RKO (cell line): ENCODE results near the gene TAF9B.
"Not testable (repeated sequence)": the region's sequence is repeated elsewhere in the genome, so short reads cannot be mapped to it uniquely, and the experiment has no call there.

Source experiments
- DNase-seq: peaks from one replicate; pipeline ENCODE4 v3.0.0-alpha.2; 2016; ENCODE audit warnings: low spot score

The TAF9B gene

DNA sequence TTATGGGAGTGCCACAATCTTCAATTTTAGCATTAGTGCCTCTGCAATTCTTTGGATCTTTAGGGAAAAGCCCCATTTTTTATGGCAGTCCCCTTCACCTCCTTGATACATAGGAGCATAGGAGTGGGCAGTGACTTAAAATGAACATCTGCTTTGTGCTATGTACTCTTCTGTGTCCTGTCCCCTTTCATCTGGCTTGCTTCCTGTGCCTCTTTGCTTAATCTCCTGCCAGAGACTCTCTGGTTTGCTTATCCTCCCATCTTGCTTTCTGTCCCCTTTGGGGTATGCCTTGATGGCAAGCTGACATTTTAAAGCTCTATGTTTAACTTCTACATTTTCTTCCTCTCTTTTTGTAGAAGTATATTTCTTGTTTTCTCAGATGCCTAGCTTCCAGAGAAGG is 23.1 kb downstream of the TAF9B start:
- no peak for DNase-seq

DNA sequence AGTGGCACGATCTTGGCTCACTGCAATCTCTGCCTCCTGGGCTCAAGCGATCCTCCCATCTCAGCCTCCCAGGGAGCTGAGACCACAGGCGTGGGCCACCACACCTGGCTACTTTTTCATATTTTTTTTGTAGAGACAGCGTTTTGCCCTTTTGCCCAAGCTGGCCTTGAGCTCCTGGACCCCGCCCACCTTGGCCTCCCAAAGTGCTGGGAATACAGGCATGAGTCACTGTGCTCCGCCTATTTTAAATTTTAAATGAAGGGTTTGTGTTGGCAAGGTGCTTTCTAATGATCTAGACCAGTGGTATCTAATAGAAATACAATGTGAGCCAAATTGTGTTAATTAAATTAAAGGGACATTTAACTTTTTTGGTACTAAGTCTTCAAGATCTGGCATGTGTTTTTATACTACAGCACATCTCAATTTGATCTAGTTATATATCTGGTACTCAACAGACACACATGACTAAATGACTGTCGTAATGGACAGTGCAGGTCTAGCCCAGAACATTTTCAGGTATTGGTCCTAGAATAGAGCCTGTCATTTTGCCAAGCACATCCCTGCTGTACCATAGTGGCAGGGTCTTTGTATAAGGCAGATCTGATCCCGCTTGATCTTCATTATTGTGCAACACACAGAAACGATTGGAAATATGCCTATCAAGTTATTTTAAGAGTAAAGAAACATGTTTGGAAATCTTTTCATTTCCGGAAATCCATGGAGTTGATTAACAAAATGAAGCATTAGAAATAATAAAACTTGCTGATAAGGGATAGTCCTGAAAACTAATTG is 28.1 kb downstream of the TAF9B start:
- no peak for DNase-seq

DNA sequence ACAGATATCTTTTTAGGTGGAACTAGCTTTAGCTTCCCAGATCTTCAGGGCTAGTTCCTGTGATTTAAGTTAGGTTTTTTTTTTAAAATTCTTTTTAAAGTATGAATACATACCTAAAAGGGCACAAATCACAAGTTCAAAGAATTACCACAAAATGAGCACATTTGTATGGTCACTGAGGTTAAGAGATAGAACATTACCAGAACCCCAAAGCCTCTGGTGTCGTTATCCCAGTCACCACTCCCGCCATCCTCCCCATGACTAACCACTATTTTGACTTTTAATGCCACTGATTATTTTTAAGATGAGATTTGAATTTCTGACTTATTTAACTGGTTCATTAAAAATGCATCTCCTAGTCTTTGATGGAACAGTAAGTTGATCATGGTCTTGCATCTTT is 30.0 kb downstream of the TAF9B start:
- DNase-seq, result no peak

DNA sequence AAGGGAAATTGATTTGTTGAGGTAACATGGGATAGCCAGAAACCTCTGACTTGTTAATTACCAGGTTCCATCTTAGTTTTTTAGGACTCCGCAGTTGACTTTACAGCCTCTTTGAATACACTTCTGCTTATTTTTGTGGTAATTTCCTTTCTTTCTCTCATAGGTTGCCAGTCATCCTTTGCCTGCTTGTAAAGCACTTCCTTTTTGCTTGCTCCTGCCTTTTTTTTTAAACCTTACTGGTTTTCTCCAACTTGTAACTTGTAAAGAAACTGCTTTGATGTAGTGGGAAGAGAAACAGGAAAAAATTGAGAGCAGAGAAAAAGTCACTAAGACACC is 32.8 kb downstream of the TAF9B start:
- no peak for DNase-seq

DNA sequence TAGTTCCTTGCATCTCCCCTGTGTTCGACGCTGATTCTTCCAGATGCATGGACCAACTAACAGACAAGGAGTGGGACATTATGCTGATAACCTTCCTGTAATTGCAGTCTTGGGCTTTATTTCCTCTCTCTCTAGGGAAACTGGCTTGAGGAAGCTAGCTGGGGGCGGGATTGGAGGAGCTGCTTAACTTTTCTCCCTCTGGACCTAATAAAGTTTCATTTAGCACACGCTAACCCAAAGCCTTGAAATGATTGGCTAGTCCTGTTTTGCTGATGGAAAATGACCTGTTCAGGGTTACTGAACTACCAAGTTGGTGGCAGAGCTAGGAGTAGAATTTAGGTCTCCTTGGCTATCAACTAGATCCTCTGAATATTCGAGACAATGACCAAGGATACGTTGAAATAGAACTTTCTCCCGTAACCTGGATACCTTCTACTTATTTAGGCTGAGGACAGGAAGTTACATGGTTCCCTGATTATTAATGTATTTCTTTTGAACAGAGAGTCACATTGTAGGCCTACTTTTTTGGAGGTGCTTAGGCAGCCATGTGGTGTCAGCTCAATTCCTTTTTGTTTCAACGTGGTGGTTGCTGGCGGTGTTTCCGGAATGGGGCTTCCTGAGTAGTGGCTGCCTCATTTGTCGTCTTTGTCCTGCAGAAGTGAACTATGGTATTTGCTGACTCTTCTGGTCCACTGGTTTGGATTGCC is 33.4 kb downstream of the TAF9B start:
- peak; percentile 25 for DNase-seq

DNA sequence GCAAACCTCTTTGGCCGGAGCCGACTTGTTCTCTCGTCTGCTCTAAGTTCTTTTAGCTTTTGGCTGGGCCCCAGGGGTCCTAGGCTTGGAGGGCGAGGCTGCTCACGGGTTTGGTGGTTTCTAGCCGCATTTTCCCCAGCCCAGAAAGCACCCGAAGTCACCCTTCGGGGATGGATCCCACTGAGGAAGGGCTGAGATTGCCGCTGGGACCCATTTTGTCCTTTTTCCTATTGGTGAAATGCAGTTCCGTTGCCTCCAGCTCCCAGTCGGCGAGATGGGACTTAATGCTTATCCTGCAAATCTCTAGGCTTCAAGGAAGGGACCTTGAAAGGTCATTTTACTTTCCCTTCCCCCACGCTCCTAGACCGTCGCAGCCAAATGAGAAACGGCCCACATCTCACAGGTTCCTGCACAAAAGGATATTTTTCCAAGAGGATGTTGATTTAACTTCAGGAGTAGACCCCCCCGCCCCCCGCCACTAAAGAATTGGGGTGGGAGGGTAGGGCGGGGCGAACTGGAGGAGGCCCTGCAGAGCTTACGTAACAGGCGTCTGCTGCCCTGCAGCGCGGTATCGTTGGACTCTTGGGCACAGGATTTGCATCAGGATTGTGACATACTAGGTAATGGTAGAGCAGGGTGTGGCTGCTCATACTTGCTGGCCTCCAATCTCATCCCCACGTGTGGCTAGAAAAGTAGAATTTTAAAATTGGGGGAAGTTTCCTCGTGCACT is 34.8 kb downstream of the TAF9B start:
- peak; percentile 71 for DNase-seq

DNA sequence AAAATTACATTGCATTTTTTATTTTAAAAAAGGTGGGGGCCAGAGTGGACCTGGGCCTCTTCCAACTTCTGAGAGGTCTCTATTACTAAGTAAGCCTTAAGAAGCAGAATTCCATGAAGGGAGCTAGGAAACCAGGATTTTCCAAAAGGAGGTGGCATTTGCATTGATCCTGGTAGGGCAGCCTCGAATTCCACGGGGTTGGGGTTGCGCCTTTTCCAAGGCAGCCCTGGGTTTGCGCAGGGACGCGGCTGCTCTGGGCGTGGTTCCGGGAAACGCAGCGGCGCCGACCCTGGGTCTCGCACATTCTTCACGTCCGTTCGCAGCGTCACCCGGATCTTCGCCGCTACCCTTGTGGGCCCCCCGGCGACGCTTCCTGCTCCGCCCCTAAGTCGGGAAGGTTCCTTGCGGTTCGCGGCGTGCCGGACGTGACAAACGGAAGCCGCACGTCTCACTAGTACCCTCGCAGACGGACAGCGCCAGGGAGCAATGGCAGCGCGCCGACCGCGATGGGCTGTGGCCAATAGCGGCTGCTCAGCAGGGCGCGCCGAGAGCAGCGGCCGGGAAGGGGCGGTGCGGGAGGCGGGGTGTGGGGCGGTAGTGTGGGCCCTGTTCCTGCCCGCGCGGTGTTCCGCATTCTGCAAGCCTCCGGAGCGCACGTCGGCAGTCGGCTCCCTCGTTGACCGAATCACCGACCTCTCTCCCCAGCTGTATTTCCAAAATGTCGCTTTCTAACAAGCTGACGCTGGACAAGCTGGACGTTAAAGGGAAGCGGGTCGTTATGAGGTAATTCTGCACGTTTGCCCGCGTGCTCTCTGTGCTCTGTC is 35.6 kb downstream of the TAF9B start, which contains the start of gene PGK1:
Gene PGK1 (plus strand): TSS at position 626 of the 824 bp plus-strand sequence. CDS start 93 bp downstream, at position 719.
- DNase-seq, result peak; percentile 94

DNA sequence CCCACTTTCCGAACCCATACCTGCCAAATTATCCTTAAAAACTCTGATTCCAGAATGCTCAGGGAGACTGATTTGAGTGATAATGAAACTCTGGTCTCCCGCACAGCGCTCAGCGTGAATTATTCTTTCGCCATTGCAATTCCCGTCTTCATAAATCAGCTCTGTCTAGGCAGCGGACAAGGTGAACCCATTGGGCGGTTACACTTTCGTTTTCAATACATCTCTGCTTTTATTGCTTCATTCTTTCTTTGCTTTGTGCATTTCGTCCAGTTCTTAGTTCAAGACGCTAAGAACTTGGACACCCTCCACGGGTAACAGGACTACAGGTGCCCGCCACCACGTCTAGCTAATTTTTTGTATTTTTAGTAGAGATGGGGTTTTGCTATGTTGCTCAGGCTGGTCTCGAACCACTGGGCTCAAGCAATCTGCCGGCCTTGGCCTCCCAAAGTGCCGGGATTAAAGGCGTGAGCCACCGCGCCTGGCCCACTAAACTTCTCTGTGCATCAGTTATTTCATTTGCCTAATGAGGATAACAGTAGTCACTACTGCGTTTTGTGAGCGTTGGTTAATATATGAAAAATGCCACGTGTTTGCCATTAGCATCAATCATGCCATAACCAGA is 36.3 kb downstream of the TAF9B start:
- DNase-seq, result no peak

DNA sequence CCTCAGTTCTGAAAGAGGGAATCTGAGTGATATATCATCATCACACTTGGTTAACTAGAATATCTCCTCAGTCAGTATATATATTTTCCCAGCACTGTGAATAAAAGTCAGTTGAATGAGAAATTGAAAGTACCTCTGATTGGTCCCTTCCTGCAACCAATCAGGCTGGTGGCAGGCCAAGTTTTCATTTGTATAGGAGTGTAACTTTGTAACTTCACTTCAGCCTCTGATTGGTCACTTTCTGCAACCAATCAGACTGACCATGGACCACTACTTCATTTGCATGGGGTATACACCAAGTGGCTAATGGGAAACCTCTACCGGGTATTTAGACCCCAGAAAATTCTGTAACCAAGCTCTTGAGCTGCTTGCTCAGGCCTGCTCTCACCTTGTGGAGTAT is 37.4 kb downstream of the TAF9B start:
- no peak for DNase-seq

DNA sequence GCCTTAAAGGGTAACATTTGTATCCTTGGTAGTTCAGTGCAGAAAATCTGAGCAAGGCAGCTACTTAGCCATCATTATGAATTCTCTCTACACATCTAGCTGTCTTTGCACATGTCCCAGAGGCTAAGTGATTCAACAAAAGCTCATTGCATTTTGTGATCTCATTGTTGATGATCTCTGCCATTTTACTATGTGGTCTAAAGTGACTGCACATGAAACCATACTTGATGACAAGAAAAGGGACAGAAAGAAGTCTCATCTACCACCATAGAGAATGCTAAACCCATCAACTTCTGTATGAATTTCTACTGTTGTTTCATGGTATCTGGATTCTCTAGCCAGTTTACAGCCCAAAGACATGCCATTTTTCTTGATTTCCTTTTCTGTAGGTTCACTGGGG is 41.3 kb downstream of the TAF9B start:
- no peak for DNase-seq

DNA sequence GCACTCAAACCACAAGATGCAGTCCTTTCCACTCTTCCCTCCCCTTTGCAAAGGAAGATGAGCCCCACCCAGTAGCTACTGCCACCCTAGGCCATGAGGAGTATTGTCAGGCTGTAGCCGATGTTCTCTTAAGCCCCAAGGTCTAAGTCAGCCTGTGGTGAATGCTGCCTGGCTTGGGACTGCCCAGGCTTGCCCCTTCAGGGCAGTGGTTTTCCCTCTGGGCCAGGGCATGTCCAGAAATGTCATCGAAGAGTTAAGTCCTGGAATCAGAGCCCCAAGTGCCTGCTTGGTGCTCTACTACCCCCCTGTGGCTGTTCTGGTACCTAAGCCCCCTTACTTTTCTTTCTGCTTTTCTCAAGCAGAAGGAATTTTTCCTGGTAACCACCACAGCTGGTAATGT is 47.2 kb downstream of the TAF9B start:
- DNase-seq, result peak; percentile 28

DNA sequence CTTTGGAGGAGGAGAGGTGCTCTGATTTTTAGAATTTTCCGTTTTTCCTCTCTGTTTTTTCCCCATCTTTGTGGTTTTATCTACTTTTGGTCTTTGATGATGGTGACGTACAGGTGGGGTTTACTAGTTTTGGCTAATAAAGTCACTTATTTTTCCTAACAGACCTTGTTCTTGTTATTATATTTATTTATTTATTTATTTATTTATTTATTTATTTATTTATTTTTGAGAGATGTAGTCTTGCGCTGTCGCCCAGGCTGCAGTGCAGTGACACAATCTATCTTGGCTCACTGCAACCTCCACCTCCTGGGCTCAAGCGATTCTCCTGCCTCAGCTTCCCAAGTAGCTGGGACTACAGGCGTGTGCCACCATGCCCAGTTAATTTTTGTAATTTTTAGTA is 58.0 kb downstream of the TAF9B start:
- not testable (repeated sequence) for DNase-seq
